Measurements from ENCODE around the gene PRKN. TPM values are rescaled to one million over a fixed set of nuclear protein-coding genes. Genes with fewer than 3 reads are reported as not detected.

The PRKN gene
- total RNA-seq, 4 donors from 2014 or later = 5.5 to 17.9 (median 6.8) TPM

GRCh38 chr6:161918628-161919205, 808.8 kb downstream of the PRKN start:
- H3K4me1 ChIP-seq = peaks cover 0 to 11% (median 0%) of the 10 kb centered on the region in 4 donors
- no peak overlapping the region for H3K4me3 ChIP-seq
- no peak for DNase-seq (ENCODE audit: low spot score in 2 of 2)
- TF ChIP-seq EP300 (IDR thresholded peaks at IDR 0.05) (no peak), CTCF (IDR thresholded peaks at IDR 0.05) (no peak), POLR2A (IDR thresholded peaks at IDR 0.05) (no peak)
- 80 to 86% methylated on average over 15 of the region's 15 CpGs for WGBS, 2 donors
- no peak overlapping the region for H3K27ac ChIP-seq
- no peaks in the 10 kb centered on the region for H3K27me3 ChIP-seq
- H3K9me3 ChIP-seq = no peaks in the 10 kb centered on the region
- no peaks in the 10 kb centered on the region for H3K36me3 ChIP-seq

- H3K9me3 ChIP-seq = no peaks in the 10 kb centered on the region
Observed at GRCh38 chr6:161918109-161918531, 809.4 kb downstream of the PRKN start.

GRCh38 chr6:161917645-161918044, 809.9 kb downstream of the PRKN start:
- TF ChIP-seq EP300 (IDR thresholded peaks at IDR 0.05) (no peak), CTCF (IDR thresholded peaks at IDR 0.05) (no peak), POLR2A (IDR thresholded peaks at IDR 0.05) (no peak)
- DNase-seq (ENCODE audit: low spot score in 2 of 2) = no peak
- H3K4me3 ChIP-seq = no peak overlapping the region
- H3K27ac ChIP-seq = no peak overlapping the region
- no peaks in the 10 kb centered on the region for H3K9me3 ChIP-seq
- H3K27me3 ChIP-seq = no peaks in the 10 kb centered on the region
- WGBS, 2 donors = 70 to 73% methylated on average over 4 of the region's 4 CpGs
- no peaks in the 10 kb centered on the region for H3K36me3 ChIP-seq
- peaks cover 0 to 10% (median 0%) of the 10 kb centered on the region in 4 donors for H3K4me1 ChIP-seq

More at GRCh38 chr6:161918109-161918531, 809.4 kb downstream of the PRKN start:
- H3K36me3 ChIP-seq = no peaks in the 10 kb centered on the region
- TF ChIP-seq EP300 (IDR thresholded peaks at IDR 0.05) = no peak
- TF ChIP-seq CTCF (IDR thresholded peaks at IDR 0.05) = no peak
- peaks cover 0 to 11% (median 0%) of the 10 kb centered on the region in 4 donors for H3K4me1 ChIP-seq
- 90 to 92% methylated on average over 6 of the region's 6 CpGs for WGBS, 2 donors
- H3K27ac ChIP-seq = no peak overlapping the region
- DNase-seq (ENCODE audit: low spot score in 2 of 2) = no peak
- no peak overlapping the region for H3K4me3 ChIP-seq
- no peaks in the 10 kb centered on the region for H3K27me3 ChIP-seq

GRCh38 chr6:161915456-161915964, 812.1 kb downstream of the PRKN start:
- 90 to 93% methylated on average over 4 of the region's 4 CpGs for WGBS, 2 donors
- no peaks in the 10 kb centered on the region for H3K9me3 ChIP-seq
- no peaks in the 10 kb centered on the region for H3K36me3 ChIP-seq
- no peak for DNase-seq (ENCODE audit: low spot score in 2 of 2)
- H3K4me1 ChIP-seq = no peaks in the 10 kb centered on the region
- TF ChIP-seq CTCF (IDR thresholded peaks at IDR 0.05) (no peak), POLR2A (IDR thresholded peaks at IDR 0.05) (no peak), EP300 (IDR thresholded peaks at IDR 0.05) (no peak)
- H3K4me3 ChIP-seq = no peak overlapping the region
- H3K27ac ChIP-seq = no peak overlapping the region
- H3K27me3 ChIP-seq = no peaks in the 10 kb centered on the region

- Histone ChIP-seq H3K4me3 (no peak overlapping the region), H3K9me3 (no peaks in the 10 kb centered on the region), H3K27ac (no peak overlapping the region), H3K4me1 (no peaks in the 10 kb centered on the region), H3K36me3 (no peaks in the 10 kb centered on the region), H3K27me3 (no peaks in the 10 kb centered on the region)
- TF ChIP-seq CTCF (IDR thresholded peaks at IDR 0.05) = no peak
- TF ChIP-seq EP300 (IDR thresholded peaks at IDR 0.05) = no peak
- TF ChIP-seq POLR2A (IDR thresholded peaks at IDR 0.05) = no peak
- WGBS, 2 donors = 67 to 74% methylated on average over 7 of the region's 7 CpGs
- DNase-seq (ENCODE audit: low spot score in 2 of 2) = no peak
Observed at GRCh38 chr6:161908872-161909271, 818.7 kb downstream of the PRKN start.

All from tibial nerve (tissue), 4 donors.